Colonic mucosa (tissue), 4 donors: ENCODE results near the gene NUBP2. TPM values are rescaled to one million over a fixed set of nuclear protein-coding genes. Genes with fewer than 3 reads are reported as not detected.

ENCODE experiments used
- DNase-seq: peaks from one replicate; pipeline ENCODE4 v3.0.0-alpha.2; 2020
- H3K27ac ChIP-seq: fragments of 200-600 bp; one replicate; pipeline ENCODE4 v1.8.0; 2021
- H3K27me3 ChIP-seq: fragments of 200-600 bp; one replicate; pipeline ENCODE4 v1.8.0; 2021
- H3K36me3 ChIP-seq: fragments of 200-600 bp; one replicate; pipeline ENCODE4 v1.8.0; 2021
- H3K4me1 ChIP-seq: fragments of 200-600 bp; one replicate; pipeline ENCODE4 v1.8.0; 2021; ENCODE audit warnings: mild to moderate bottlenecking
- H3K4me3 ChIP-seq: fragments of 200-600 bp; one replicate; pipeline ENCODE4 v1.8.0; 2021
- H3K9ac ChIP-seq, 2 donors: one replicate each; pipeline ENCODE4 v1.7.0; 2013; ENCODE audit warnings: control low read depth in 2 of 2, low read depth in 2 of 2, low read length in 2 of 2
- H3K9me3 ChIP-seq: fragments of 200-600 bp; one replicate; pipeline ENCODE4 v1.8.0; 2021
- CTCF ChIP-seq: fragments of 200-600 bp; IDR thresholded peaks from one replicate; pipeline ENCODE4 v1.8.0; 2022; ENCODE audit warnings: antibody characterized with exemption, mild to moderate bottlenecking
- intact Hi-C: fragments of 100-400 bp; cut with DNase I; formaldehyde crosslinking; loops from one replicate; pipeline ENCODE4 v1.14.1; 2022
- total RNA-seq, 2 donors: library from RNA; stranded (reverse); fragmentation: NEBNext Ultra II Directional in 1 of 2; extraction: Animal tissue kit (Norgen Biotek cat#: 25700) in 1 of 2; gene quantifications; one replicate each; pipeline ENCODE4 v1.2.1, GENCODE V29; 2021
- donor health status: healthy.
- donor health status: DM: no; HTN: no; CAD: no.
- donor health status: DM: no; HTN: no; CAD: no.

Gene NUBP2
- total RNA-seq, 2 donors from 2014 or later, result 30.0 to 72.8 TPM

DNA sequence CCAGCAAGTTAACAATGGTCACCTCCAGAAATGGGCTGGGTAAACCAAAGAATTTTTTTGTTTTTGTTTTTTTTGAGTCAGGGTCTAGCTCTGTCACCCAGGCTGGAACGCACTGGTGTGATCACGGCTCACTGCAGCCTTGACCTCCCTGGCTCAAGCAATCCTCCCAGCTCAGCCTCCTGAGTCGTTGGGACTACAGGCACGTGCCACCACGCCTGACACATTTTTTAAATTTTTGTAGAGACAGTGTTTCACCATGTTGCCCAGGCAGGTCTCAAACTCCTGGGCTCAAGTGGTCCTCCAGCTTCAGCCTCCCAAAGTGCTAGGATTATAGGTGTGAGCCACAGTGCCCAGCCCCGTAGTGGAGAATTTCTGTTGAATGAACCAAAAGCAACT, 2.1 kb upstream of the NUBP2 start:
- no peak for TF ChIP-seq CTCF
- H3K27ac ChIP-seq, result no peak overlapping the region
- peaks cover 13% of the 10 kb centered on the region for H3K4me1 ChIP-seq
- DNase-seq, result no peak
- H3K36me3 ChIP-seq, result no peaks in the 10 kb centered on the region
- peak overlapping the region in 1 of 2 donors; percentile 74 for H3K9ac ChIP-seq
- intact Hi-C loops, result no loop called here
- H3K4me3 ChIP-seq, result no peak overlapping the region
- no peaks in the 10 kb centered on the region for H3K9me3 ChIP-seq
- H3K27me3 ChIP-seq, result no peaks in the 10 kb centered on the region

DNA sequence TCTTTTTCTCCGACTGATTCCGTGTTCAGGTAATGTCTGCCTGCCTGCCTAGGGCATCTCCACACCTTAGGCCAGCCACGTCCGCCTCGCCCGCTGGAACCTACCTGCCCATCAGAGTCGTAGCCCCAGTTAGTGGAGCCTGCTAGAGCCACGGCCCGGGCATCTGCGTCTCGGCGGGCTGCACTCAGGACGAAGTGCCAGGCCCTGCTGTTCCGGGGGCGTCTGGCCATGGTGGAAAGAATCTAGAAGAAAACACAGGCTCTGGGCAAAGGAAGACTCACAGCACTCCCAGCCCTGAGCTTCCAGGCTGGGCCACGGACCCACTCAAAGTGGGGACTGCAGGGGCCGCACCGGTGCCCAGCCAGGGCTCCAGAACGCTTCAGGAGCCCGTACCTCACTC, 1.5 kb upstream of the NUBP2 start:
- H3K9ac ChIP-seq, result peak overlapping the region; percentile 68 to 74
- peak overlapping the region; percentile 96 for H3K4me3 ChIP-seq
- no peak for TF ChIP-seq CTCF
- H3K9me3 ChIP-seq, result no peaks in the 10 kb centered on the region
- DNase-seq, result no peak
- no peaks in the 10 kb centered on the region for H3K36me3 ChIP-seq
- peak overlapping the region; percentile 88 for H3K27ac ChIP-seq
- no peaks in the 10 kb centered on the region for H3K27me3 ChIP-seq
- intact Hi-C loops, result no loop called here
- peaks cover 13% of the 10 kb centered on the region for H3K4me1 ChIP-seq

DNA sequence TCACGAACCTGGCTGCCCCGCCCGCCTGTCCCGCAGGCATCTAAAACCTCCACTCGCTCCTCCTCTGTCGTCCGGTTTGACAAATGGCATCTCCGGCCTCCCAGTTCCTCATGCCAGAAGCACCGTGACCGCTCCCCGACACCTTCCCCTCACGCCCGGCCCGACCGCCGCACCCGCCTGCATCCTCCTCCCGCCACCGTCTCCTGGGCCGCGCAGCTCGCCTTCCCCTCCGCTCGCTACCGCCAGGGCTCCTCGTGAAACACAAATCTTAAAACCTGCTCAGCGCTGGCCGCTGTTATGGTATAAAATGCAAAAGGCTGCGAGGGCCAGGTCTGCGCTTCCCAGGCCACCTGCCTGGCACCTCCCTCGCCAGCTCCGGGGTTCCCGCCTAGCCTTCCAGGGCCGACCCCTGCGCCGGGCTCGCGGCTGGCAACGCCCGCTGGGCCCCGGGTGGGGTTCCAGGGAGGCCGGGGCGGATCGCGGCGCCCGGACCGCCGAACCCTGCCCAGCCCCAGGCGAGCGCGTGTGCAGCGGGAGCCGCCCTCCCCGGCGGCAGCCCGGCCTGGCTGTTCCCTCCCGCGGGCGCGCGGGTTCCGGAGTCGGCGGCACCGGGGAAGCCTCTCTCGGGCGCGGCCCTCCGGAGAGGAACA, 877 bp upstream of the NUBP2 start:
- no peak for TF ChIP-seq CTCF
- H3K9me3 ChIP-seq, result no peaks in the 10 kb centered on the region
- H3K4me3 ChIP-seq, result peak overlapping the region; percentile 96
- H3K9ac ChIP-seq, result peak overlapping the region; percentile 68 to 74
- H3K27ac ChIP-seq, result peak overlapping the region; percentile 88
- DNase-seq, result peak; percentile 45
- H3K36me3 ChIP-seq, result no peaks in the 10 kb centered on the region
- intact Hi-C loops, result no loop called here
- no peaks in the 10 kb centered on the region for H3K27me3 ChIP-seq
- peaks cover 13% of the 10 kb centered on the region for H3K4me1 ChIP-seq

- H3K9ac ChIP-seq, result no peak overlapping the region
- H3K4me3 ChIP-seq, result no peak overlapping the region
- no peaks in the 10 kb centered on the region for H3K9me3 ChIP-seq
- intact Hi-C loops, result no loop called here
- peaks cover 11% of the 10 kb centered on the region for H3K4me1 ChIP-seq
- DNase-seq, result peak; percentile 17
- TF ChIP-seq CTCF, result no peak
- H3K27me3 ChIP-seq, result no peaks in the 10 kb centered on the region
- no peak overlapping the region for H3K27ac ChIP-seq
- no peaks in the 10 kb centered on the region for H3K36me3 ChIP-seq
Observed at GRCh38 chr16:1784977-1785845, 2.5 kb downstream of the NUBP2 start.

DNA sequence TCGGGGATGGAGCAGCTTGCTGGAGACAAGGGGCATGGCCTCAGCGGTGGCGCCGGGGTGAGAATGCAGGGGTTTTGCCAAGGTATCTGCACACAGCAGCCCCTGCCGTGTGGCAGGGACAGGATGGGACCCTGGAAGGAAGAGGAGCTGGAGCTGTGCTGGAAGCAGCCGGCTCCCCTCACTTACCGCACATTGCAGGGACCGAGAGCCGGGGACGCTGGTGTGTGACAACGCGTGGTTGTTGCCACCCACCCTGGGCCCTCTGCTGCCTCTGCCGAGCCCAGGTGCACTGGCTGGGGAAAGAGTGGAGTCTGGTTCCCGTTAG, 3.0 kb downstream of the NUBP2 start:
- TF ChIP-seq CTCF, result no peak
- Histone ChIP-seq H3K36me3 (no peaks in the 10 kb centered on the region), H3K9me3 (no peaks in the 10 kb centered on the region), H3K9ac (no peak overlapping the region), H3K27me3 (no peaks in the 10 kb centered on the region), H3K4me3 (no peak overlapping the region), H3K4me1 (peaks cover 8% of the 10 kb centered on the region), H3K27ac (no peak overlapping the region)
- intact Hi-C loops, result no loop called here
- DNase-seq, result no peak
